HG03521 (cell line): ENCODE data around the gene ARFGAP2.
A peak's percentile ranks its signal among the peaks of the same experiment; 100 is the strongest.
"Not testable (repeated sequence)": the region's sequence is repeated elsewhere in the genome, so short reads cannot be mapped to it uniquely, and the experiment has no call there.

Source experiments
- ATAC-seq: cut with Tn5 transposase; IDR thresholded peaks from one replicate; pipeline ENCODE4 v1.9.1; 2021; ENCODE audit warnings: mild to moderate bottlenecking, moderate library complexity; ENCODE audit not compliant: unreplicated experiment

The ARFGAP2 gene

GRCh38 chr11:47176328-47177228 lies at the start of gene ARFGAP2:
ARFGAP2 (minus strand) TSS chr11:47176879; CDS start chr11:47176853, 26 bp downstream.
- ATAC-seq: peak; percentile 88

GRCh38 chr11:47225552-47226400 lies 49.1 kb upstream of the ARFGAP2 start:
- ATAC-seq: peak; percentile 54

GRCh38 chr11:47222696-47223095 lies 46.0 kb upstream of the ARFGAP2 start:
- ATAC-seq: no peak

GRCh38 chr11:47220401-47220821 lies 43.7 kb upstream of the ARFGAP2 start:
- ATAC-seq: no peak

- ATAC-seq: no peak
Measured at GRCh38 chr11:47216121-47216798, 39.6 kb upstream of the ARFGAP2 start.

GRCh38 chr11:47215366-47215910 lies 38.8 kb upstream of the ARFGAP2 start:
- ATAC-seq: no peak

GRCh38 chr11:47213950-47214565 lies 37.4 kb upstream of the ARFGAP2 start:
- peak; percentile 59 for ATAC-seq

- no peak for ATAC-seq
Measured at GRCh38 chr11:47212938-47213337, 36.3 kb upstream of the ARFGAP2 start.

- no peak for ATAC-seq
Measured at GRCh38 chr11:47208628-47209027, 31.9 kb upstream of the ARFGAP2 start.

- not testable (repeated sequence) for ATAC-seq
Measured at GRCh38 chr11:47208008-47208552, 31.4 kb upstream of the ARFGAP2 start.

GRCh38 chr11:47207459-47207858 lies 30.8 kb upstream of the ARFGAP2 start:
- ATAC-seq: no peak

GRCh38 chr11:47206577-47206976 lies 29.9 kb upstream of the ARFGAP2 start:
- ATAC-seq: not testable (repeated sequence)

- ATAC-seq: no peak
Measured at GRCh38 chr11:47204637-47204989, 27.9 kb upstream of the ARFGAP2 start.

- ATAC-seq: no peak
Measured at GRCh38 chr11:47202576-47202975, 25.9 kb upstream of the ARFGAP2 start.

GRCh38 chr11:47201015-47201414 lies 24.3 kb upstream of the ARFGAP2 start:
- no peak for ATAC-seq

GRCh38 chr11:47198161-47198560 lies 21.5 kb upstream of the ARFGAP2 start:
- not testable (repeated sequence) for ATAC-seq

- ATAC-seq: no peak
Measured at GRCh38 chr11:47192111-47192510, 15.4 kb upstream of the ARFGAP2 start.

- ATAC-seq: not testable (repeated sequence)
Measured at GRCh38 chr11:47191137-47191536, 14.5 kb upstream of the ARFGAP2 start.

- no peak for ATAC-seq
Measured at GRCh38 chr11:47189100-47189834, 12.6 kb upstream of the ARFGAP2 start.
